ENCODE measurements around the gene AKNA. TPM values are rescaled to one million over a fixed set of nuclear protein-coding genes. Genes with fewer than 3 reads are reported as not detected.
A peak's percentile ranks its signal among the peaks of the same experiment; 100 is the strongest.

Gene AKNA
- total and polyA plus RNA-seq, 2 donors from 2014 or later: 6.1 to 52.1 TPM

GRCh38 chr9:114400219-114400618 is 12.4 kb upstream of the AKNA start:
- H3K27ac ChIP-seq (ENCODE audit: low read depth in 2 of 2, low read length in 2 of 2): no peak overlapping the region
- FAIRE-seq: no peak

DNA sequence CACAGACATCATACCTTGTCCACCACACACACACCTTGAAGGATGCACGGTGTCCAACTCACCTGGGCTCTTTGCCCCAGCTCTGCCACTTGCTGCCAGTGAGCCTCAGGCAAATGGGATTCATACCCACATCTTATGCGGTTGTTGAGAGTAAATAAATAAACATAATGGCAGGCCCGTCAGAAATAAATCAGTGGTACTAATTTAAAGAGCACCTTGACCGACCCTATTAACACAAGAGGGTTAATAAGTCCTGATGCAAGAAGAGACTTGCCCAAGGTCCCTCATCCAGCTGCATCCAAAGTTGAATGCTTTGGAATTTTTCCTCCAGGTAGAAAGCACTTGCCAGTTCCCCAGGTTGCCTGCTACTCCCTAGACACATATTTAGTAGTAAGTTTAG is 11.6 kb upstream of the AKNA start:
- FAIRE-seq (no peak), DNase-seq (no peak)
- H3K4me1 ChIP-seq (ENCODE audit: control insufficient read depth in 2 of 3, insufficient read depth in 2 of 3, low read depth in 1 of 3, low read length in 3 of 3): peaks cover 0 to 8% (median 0%) of the 10 kb centered on the region in 3 donors
- H3K9ac ChIP-seq (ENCODE audit: low read length in 3 of 3): no peak overlapping the region
- no peaks in the 10 kb centered on the region for H3K27me3 ChIP-seq (ENCODE audit: control insufficient read depth, insufficient read depth, low read length)
- H3K9me3 ChIP-seq (ENCODE audit: control insufficient read depth in 2 of 3, insufficient read depth in 1 of 3, low read length in 3 of 3): no peaks in the 10 kb centered on the region
- H3K27ac ChIP-seq (ENCODE audit: low read depth in 2 of 2, low read length in 2 of 2): no peak overlapping the region
- intact Hi-C loops (cut with DNase I): no loop called here
- no peaks in the 10 kb centered on the region for H3K36me3 ChIP-seq (ENCODE audit: control insufficient read depth in 2 of 3, insufficient read depth in 3 of 3, low read length in 3 of 3)
- TF ChIP-seq, protein P1, sequence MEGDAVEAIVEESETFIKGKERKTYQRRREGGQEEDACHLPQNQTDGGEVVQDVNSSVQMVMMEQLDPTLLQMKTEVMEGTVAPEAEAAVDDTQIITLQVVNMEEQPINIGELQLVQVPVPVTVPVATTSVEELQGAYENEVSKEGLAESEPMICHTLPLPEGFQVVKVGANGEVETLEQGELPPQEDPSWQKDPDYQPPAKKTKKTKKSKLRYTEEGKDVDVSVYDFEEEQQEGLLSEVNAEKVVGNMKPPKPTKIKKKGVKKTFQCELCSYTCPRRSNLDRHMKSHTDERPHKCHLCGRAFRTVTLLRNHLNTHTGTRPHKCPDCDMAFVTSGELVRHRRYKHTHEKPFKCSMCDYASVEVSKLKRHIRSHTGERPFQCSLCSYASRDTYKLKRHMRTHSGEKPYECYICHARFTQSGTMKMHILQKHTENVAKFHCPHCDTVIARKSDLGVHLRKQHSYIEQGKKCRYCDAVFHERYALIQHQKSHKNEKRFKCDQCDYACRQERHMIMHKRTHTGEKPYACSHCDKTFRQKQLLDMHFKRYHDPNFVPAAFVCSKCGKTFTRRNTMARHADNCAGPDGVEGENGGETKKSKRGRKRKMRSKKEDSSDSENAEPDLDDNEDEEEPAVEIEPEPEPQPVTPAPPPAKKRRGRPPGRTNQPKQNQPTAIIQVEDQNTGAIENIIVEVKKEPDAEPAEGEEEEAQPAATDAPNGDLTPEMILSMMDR (IDR thresholded peaks at IDR 0.05; ENCODE audit: borderline replicate concordance, extremely low read depth, insufficient read depth): no peak
- H3K4me3 ChIP-seq (ENCODE audit: low read length in 3 of 3): no peak overlapping the region

More at GRCh38 chr9:114400219-114400618, 12.4 kb upstream of the AKNA start:
- no peak for DNase-seq
- H3K36me3 ChIP-seq (ENCODE audit: control insufficient read depth in 2 of 3, insufficient read depth in 3 of 3, low read length in 3 of 3): no peaks in the 10 kb centered on the region
- H3K9ac ChIP-seq (ENCODE audit: low read length in 3 of 3): no peak overlapping the region
- intact Hi-C loops (cut with DNase I): loop anchor here (10.0 kb wide), 1 partner anchor 615 kb away; no protein-coding TSS in a partner anchor
- H3K4me1 ChIP-seq (ENCODE audit: control insufficient read depth in 2 of 3, insufficient read depth in 2 of 3, low read depth in 1 of 3, low read length in 3 of 3): peaks cover 0 to 6% (median 0%) of the 10 kb centered on the region in 3 donors
- no peak overlapping the region for H3K4me3 ChIP-seq (ENCODE audit: low read length in 3 of 3)
- TF ChIP-seq, protein P1 (IDR thresholded peaks at IDR 0.05; ENCODE audit: borderline replicate concordance, extremely low read depth, insufficient read depth): no peak
- H3K27me3 ChIP-seq (ENCODE audit: control insufficient read depth, insufficient read depth, low read length): no peaks in the 10 kb centered on the region
- no peaks in the 10 kb centered on the region for H3K9me3 ChIP-seq (ENCODE audit: control insufficient read depth in 2 of 3, insufficient read depth in 1 of 3, low read length in 3 of 3)

DNA sequence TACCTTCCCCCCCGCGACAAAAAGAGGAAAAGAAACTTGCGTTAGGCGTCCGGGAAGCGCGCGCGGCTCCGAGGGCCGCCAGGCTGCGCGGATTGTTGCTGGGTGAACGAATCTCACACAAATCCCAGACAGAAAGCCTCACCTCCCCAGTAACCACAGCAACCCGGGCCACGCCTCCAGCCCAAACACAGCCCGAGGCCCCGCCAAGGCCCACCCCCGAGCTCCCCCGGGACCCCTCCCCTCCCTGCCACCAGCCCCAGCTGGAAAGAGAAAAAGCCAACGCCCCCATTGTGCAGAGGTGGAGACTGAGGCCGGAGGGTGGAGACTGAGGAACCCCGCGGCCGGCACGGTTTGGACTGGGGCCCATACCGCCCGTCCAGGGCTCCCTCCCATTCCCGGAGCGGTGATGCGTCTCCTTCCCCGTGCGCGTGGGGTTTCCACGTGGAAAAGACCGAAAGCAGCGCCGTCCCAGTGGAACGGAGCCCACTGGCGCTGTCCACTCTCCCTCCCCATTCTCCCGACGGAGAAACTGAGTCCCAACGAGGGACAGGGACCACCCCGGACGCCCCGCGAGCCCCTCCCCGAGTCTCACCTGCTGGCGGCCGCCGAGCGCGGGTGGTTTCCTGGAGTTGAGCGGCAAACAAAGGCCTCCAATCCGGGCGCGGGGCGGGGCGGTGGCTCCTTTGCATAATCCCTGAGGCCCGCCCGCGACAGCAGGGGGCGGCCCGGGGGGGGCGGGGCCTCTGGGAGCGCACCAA is 10.2 kb upstream of the AKNA start:
- TF ChIP-seq, protein P1 (IDR thresholded peaks at IDR 0.05; ENCODE audit: borderline replicate concordance, extremely low read depth, insufficient read depth): no peak
- intact Hi-C loops (cut with DNase I): no loop called here
- Histone ChIP-seq H3K36me3 (ENCODE audit: control insufficient read depth in 2 of 3, insufficient read depth in 3 of 3, low read length in 3 of 3) (no peaks in the 10 kb centered on the region), H3K9me3 (ENCODE audit: control insufficient read depth in 2 of 3, insufficient read depth in 1 of 3, low read length in 3 of 3) (no peaks in the 10 kb centered on the region), H3K27ac (ENCODE audit: low read depth in 2 of 2, low read length in 2 of 2) (peak overlapping the region; percentile 76), H3K4me1 (ENCODE audit: control insufficient read depth in 2 of 3, insufficient read depth in 2 of 3, low read depth in 1 of 3, low read length in 3 of 3) (peaks cover 0 to 8% (median 0%) of the 10 kb centered on the region in 3 donors), H3K9ac (ENCODE audit: low read length in 3 of 3) (peak overlapping the region; percentile 22 to 64 (median 37)), H3K4me3 (ENCODE audit: low read length in 3 of 3) (peak overlapping the region; percentile 66 to 81 (median 79)), H3K27me3 (ENCODE audit: control insufficient read depth, insufficient read depth, low read length) (no peaks in the 10 kb centered on the region)
- DNase-seq (peak; percentile 95 to 99 (median 97)), FAIRE-seq (no peak)

All from kidney (tissue), 14 donors.